GM12874 (cell line): ENCODE measurements around the gene TSPAN31.

ENCODE experiments used
- CTCF ChIP-seq: IDR thresholded peaks from 2 replicates; pipeline ENCODE4 v1.5.1; 2011; ENCODE audit warnings: low read depth, mild to moderate bottlenecking, control low read depth, low read length, moderate library complexity; ENCODE audit not compliant: insufficient read depth

TSPAN31 gene

GRCh38 chr12:57712701-57713100 is 32.1 kb upstream of the TSPAN31 start:
- no peak for TF ChIP-seq CTCF

- TF ChIP-seq CTCF: no peak
Measured at GRCh38 chr12:57713209-57713608, 31.6 kb upstream of the TSPAN31 start.

DNA sequence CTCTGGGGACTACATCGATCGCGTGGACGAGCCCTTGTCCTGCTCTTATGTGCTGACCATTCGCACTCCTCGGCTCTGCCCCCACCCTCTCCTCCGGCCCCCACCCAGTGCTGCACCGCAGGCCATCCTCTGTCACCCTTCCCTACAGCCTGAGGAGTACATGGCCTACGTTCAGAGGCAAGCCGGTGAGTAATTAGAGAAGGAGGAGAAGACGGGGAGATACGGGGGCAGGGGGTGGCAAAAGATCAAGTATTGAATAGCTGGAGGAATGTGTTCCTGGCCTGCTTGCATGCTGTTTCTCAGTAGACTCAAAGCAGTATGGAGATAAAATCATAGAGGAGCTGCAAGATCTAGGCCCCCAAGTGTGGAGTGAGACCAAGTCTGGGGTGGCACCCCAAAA is 29.1 kb upstream of the TSPAN31 start:
- no peak for TF ChIP-seq CTCF

GRCh38 chr12:57716305-57716704 is 28.5 kb upstream of the TSPAN31 start:
- no peak for TF ChIP-seq CTCF

GRCh38 chr12:57717131-57717530 is 27.7 kb upstream of the TSPAN31 start:
- TF ChIP-seq CTCF: no peak

GRCh38 chr12:57717846-57718640 is 26.8 kb upstream of the TSPAN31 start:
- TF ChIP-seq CTCF: no peak

- no peak for TF ChIP-seq CTCF
Measured at GRCh38 chr12:57718641-57719528, 26.0 kb upstream of the TSPAN31 start.
